Retinal pigment epithelial cell (primary cell): ENCODE data around the gene RENBP.

Experiments used
- DNase-seq: peaks from one replicate; pipeline ENCODE4 v3.0.0-alpha.2; 2010; ENCODE audit warnings: low read depth
- H3K4me3 ChIP-seq: 2 replicates; pipeline ENCODE4 v1.5.1; 2011; ENCODE audit warnings: mild to moderate bottlenecking, low read length, control low read depth, moderate library complexity
- TF ChIP-seq, protein P1 (sequence below): conservative IDR thresholded peaks from 2 replicates; pipeline ENCODE4 v1.5.1; 2011; ENCODE audit warnings: low read depth, low read length, control low read depth, inconsistent platforms

Gene RENBP

DNA sequence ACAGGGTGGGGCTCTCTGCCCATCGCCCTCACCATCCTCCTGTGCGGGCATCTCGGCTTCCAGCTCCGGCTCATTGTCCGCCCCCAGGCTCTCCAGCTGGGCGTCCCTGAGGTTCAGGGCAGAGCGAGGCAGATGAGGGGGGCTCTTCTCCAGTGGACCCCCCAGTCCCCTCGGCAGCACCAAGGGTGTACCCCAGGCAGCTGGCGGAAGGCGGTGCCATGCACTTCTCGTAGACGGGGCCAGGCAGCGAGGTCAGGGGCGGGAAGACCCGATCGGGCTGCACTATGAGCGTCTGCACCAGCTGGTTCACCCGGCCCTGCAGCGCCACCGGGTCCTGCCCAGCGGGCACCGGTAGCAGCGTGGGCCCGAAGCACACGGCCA lies 34.5 kb downstream of the RENBP start:
- TF ChIP-seq, protein P1, sequence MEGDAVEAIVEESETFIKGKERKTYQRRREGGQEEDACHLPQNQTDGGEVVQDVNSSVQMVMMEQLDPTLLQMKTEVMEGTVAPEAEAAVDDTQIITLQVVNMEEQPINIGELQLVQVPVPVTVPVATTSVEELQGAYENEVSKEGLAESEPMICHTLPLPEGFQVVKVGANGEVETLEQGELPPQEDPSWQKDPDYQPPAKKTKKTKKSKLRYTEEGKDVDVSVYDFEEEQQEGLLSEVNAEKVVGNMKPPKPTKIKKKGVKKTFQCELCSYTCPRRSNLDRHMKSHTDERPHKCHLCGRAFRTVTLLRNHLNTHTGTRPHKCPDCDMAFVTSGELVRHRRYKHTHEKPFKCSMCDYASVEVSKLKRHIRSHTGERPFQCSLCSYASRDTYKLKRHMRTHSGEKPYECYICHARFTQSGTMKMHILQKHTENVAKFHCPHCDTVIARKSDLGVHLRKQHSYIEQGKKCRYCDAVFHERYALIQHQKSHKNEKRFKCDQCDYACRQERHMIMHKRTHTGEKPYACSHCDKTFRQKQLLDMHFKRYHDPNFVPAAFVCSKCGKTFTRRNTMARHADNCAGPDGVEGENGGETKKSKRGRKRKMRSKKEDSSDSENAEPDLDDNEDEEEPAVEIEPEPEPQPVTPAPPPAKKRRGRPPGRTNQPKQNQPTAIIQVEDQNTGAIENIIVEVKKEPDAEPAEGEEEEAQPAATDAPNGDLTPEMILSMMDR = no peak
- DNase-seq = no peak
- H3K4me3 ChIP-seq = no peak overlapping the region

DNA sequence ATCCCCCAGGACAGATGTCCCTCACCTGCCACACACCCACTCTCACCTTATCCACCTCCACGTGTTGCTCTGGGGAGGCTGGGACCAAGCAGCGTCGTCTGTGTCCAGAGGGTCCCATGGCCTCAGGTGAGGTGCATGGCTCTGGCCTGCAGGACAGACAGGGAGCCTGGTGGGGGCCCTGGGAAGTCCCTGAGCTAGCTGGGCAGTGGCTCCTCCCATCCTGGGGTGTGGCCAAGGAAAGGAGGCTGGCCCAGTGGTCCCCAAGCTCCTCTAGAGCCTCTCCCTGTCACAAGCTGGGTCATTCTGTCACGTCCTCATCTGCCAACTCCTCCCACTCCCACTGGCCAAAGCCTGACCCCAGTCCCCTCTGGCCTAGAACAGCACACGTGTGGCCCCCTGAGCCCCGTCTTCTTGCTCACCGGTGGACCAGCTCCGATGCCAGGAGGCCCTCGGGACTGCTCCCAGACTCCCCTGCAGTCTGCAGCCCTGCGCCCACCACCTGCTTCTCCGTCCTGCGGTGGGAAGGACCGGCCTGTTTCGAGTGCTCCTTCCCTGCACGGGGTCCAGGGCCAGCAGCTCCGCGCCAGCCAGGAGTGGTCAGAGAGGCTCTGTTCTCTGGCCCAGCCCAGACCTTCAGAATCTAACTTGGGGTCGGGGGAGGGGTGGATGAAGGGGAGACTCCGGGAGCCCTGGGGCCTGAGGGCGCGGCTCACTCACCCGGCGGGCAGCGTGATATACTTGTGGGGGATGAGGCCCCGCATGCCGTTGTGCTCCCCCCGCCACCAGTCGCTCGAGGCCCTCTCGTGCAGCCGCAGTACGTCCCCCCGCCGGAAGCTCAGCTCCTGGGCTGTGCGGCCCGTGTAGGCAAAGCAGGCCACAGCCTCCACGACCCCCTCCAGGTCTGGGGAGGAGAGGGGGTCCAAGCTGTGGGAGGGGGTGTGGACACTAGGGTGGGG lies 35.1 kb downstream of the RENBP start:
- TF ChIP-seq, protein P1 = no peak
- no peak overlapping the region for H3K4me3 ChIP-seq
- DNase-seq = no peak

DNA sequence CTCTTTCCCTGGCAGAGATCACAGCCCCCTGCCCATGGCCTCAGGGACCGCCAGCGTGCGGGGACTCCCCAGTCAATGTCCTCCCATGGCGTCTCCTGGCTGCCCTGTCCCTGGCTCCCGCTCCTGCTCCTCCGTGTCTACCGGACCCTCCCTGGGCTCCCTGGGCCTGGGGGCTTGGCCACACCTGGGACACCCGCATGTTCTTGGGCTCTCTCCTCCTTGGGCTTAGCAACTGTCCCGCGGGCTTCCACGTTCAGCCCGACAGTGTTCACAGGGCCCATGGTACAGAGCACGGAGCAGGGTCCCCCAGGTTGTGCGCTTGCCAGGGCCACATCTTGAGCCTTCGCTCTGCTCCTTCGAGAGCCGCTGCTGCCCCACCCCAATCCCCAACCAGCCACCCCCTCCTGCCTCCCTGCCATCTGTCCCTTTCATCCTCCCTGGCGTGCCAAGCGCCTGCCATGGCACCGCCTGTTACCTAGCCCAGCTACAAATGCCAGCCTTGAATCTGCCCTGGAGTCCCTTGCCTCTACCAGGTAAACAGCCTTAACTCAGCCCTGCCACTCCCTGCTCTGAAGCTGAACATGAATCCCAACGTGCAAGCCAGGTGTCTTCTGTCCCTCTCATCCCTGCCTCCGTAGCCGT lies 36.1 kb downstream of the RENBP start:
- TF ChIP-seq, protein P1 = no peak
- H3K4me3 ChIP-seq = no peak overlapping the region
- no peak for DNase-seq

DNA sequence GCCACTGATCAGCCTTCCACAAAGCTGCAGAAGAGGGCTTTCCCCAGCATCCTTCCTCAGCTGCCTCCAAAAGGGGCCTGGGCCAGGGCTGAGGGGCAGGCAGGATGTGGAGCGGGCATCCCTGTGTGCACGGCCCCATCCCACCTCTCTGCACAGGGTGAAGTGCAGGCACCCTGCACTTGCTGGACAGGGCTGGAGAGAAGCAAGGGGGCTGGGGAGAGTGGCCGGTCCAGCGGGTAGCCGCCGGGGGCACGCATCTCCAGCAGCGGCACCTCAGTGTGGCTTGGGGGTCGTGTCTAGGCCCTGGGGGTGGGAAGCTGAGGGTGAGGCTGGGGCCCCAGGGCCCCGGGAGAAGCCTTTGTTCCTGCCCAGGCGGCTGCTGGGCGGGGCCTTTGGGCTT lies 37.0 kb downstream of the RENBP start:
- TF ChIP-seq, protein P1 = no peak
- no peak for DNase-seq
- H3K4me3 ChIP-seq = no peak overlapping the region

DNA sequence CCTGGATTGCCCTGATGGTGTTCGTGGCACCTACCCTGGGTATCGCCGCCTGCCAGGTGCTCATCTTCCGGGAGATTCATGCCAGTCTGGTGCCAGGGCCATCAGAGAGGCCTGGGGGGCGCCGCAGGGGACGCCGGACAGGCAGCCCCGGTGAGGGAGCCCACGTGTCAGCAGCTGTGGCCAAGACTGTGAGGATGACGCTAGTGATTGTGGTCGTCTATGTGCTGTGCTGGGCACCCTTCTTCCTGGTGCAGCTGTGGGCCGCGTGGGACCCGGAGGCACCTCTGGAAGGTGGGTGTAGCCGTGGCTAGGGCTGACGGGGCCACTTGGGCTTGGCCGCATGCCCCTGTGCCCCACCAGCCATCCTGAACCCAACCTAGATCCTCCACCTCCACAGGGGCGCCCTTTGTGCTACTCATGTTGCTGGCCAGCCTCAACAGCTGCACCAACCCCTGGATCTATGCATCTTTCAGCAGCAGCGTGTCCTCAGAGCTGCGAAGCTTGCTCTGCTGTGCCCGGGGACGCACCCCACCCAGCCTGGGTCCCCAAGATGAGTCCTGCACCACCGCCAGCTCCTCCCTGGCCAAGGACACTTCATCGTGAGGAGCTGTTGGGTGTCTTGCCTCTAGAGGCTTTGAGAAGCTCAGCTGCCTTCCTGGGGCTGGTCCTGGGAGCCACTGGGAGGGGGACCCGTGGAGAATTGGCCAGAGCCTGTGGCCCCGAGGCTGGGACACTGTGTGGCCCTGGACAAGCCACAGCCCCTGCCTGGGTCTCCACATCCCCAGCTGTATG lies 38.1 kb downstream of the RENBP start:
- TF ChIP-seq, protein P1 = no peak
- no peak overlapping the region for H3K4me3 ChIP-seq
- no peak for DNase-seq

DNA sequence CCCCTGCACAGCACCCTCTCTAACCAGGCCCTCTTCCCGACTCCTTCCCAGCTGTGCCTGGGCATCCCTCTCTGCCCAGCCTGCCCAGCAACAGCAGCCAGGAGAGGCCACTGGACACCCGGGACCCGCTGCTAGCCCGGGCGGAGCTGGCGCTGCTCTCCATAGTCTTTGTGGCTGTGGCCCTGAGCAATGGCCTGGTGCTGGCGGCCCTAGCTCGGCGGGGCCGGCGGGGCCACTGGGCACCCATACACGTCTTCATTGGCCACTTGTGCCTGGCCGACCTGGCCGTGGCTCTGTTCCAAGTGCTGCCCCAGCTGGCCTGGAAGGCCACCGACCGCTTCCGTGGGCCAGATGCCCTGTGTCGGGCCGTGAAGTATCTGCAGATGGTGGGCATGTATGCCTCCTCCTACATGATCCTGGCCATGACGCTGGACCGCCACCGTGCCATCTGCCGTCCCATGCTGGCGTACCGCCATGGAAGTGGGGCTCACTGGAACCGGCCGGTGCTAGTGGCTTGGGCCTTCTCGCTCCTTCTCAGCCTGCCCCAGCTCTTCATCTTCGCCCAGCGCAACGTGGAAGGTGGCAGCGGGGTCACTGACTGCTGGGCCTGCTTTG lies 38.9 kb downstream of the RENBP start:
- DNase-seq = no peak
- TF ChIP-seq, protein P1 = no peak

More for the DNA sequence above, 38.9 kb downstream of the RENBP start:
- no peak overlapping the region for H3K4me3 ChIP-seq
